RWPE1 (cell line): ENCODE measurements around the gene ITGAE.
A peak's percentile ranks its signal among the peaks of the same experiment; 100 is the strongest.
"Not testable (repeated sequence)": the region's sequence is repeated elsewhere in the genome, so short reads cannot be mapped to it uniquely, and the experiment has no call there.

ENCODE experiments used
- CTCF ChIA-PET: fragments of 350-600 bp; sonication (Branson Sonifier 250); formaldehyde crosslinking; extraction: SDS; loops from one replicate; lab custom pipeline; 2021; lab: Yijun Ruan, JAX
- POLR2A ChIA-PET: fragments of 400-600 bp; formaldehyde crosslinking; extraction: SDS; loops from one replicate; lab custom pipeline; 2020; ENCODE audit warnings: antibody characterized with exemption; ENCODE audit not compliant: low non-redundant PET; lab: Yijun Ruan, JAX
- DNase-seq: peaks from one replicate; pipeline ENCODE4 v3.0.0; 2012; ENCODE audit warnings: low spot score
- H3K27ac ChIP-seq: fragments of 450-650 bp; 2 replicates; pipeline ENCODE4 v1.5.1; 2017
- CTCF ChIP-seq: fragments of 450-650 bp; conservative IDR thresholded peaks from 2 replicates; pipeline ENCODE4 v1.5.1; 2017; ENCODE audit warnings: low read depth, mild to moderate bottlenecking

The ITGAE gene

GRCh38 chr17:3788200-3788599 lies 12.8 kb downstream of the ITGAE start:
- ChIA-PET POLR2A (no interaction called here), CTCF (interaction anchor here (0.6 kb wide), 1 partner anchor 17 kb away, joined by 4 read pairs; no protein-coding TSS in a partner anchor)
- no peak for DNase-seq
- no peak for TF ChIP-seq CTCF
- no peak overlapping the region for H3K27ac ChIP-seq

DNA sequence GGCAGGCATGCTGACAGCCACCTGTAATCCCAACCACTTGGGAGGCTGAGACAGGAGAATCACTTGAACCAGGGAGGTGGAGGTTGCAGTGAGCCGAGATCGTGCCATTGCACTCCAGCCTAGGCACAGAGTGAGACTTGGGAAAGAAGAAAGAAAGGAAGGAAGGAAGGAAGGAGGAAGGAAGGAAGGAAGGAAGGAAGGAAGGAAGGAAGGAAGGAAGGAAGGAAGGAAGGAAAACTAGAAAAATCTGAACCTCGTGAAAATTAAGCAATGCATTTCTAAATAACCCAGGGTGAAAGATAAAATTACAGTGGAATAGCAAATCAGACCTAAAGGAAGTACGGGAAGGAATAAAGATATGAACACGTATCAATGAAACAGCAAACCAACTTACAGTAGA lies 15.7 kb downstream of the ITGAE start:
- CTCF ChIA-PET, POLR2A ChIA-PET, H3K27ac ChIP-seq, DNase-seq: not testable (repeated sequence)

DNA sequence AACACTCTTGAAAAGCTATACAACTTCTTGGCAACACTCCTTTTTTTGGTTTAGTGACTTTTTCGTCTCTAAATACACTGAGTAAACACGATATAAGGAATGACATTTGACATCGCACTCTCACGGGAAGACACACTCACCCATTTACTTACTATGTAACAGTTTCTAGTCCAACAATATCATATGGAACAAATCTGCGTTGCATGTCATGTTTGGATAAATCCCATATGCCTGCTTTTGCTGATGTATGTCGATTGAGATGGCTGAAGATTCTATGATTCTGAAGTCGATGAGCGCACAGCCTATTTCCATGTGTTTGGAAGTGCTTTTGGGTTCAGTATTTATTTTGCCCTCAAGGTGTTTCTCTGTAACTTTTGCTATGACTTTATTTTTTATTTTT lies 18.2 kb downstream of the ITGAE start:
- H3K27ac ChIP-seq: no peak overlapping the region
- ChIA-PET POLR2A (no interaction called here), CTCF (interaction anchor here (1.2 kb wide), 1 partner anchor 45 kb away, joined by 4 read pairs; no protein-coding TSS in a partner anchor)
- DNase-seq: no peak
- no peak for TF ChIP-seq CTCF

DNA sequence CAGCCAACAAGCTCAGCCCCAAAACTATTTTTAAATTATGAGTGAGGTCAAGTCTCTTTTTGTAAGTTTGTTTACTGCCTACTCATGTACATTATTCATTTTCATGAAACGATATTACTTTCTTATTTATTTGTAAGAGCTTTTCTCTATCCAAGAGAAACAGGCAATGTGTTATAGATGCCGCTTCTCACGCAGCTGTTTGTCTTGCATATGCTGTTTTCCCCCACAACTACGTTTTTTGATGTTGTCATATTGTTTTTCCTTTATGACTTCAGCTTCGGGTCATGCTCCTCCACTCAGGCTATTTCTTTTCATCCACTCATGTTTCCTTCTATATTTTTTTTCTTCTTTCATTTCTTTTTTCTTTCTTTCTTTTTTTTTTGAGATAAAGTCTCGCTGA lies 20.0 kb downstream of the ITGAE start:
- no peak for TF ChIP-seq CTCF
- H3K27ac ChIP-seq: no peak overlapping the region
- CTCF ChIA-PET: interaction anchor here (0.7 to 0.9 kb wide), 2 partner anchors 154 to 1520 kb away, joined by 3 read pairs; no protein-coding TSS in a partner anchor
- POLR2A ChIA-PET: interaction anchor here (0.6 kb wide), 1 partner anchor 583 kb away, joined by 9 read pairs; no protein-coding TSS in a partner anchor
- DNase-seq: no peak

- no peak overlapping the region for H3K27ac ChIP-seq
- TF ChIP-seq CTCF: no peak
- CTCF ChIA-PET: interaction anchor here (0.7 kb wide), 1 partner anchor 404 kb away, joined by 3 read pairs; no protein-coding TSS in a partner anchor
- POLR2A ChIA-PET: no interaction called here
- DNase-seq: no peak
Measured at GRCh38 chr17:3777366-3778120, 23.4 kb downstream of the ITGAE start.

DNA sequence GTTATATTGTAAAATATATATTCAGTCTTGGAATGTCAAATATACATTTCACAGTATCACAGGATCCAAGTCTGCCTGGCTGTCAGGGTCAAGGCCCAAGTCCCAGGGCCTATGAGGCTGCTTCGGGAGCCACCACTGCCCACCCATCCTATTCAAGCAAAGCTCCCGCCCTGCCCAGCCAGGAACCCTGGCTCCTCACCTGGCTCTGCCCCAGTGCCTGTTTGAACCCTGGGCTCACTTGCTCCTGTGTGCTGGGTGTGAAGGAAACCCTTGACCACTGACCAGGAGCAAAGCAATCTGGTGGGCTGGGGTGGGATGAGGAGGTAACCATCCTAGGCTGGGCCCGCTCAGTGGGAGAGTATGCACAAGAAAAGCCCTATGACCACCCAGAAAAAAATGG lies 27.0 kb downstream of the ITGAE start:
- H3K27ac ChIP-seq: no peak overlapping the region
- no peak for DNase-seq
- CTCF ChIA-PET: interaction anchor here (0.9 kb wide), 1 partner anchor 14 kb away, joined by 3 read pairs; no protein-coding TSS in a partner anchor
- TF ChIP-seq CTCF: no peak
- POLR2A ChIA-PET: no interaction called here

GRCh38 chr17:3773511-3773910 lies 27.5 kb downstream of the ITGAE start:
- no peak for TF ChIP-seq CTCF
- DNase-seq: peak; percentile 27
- ChIA-PET CTCF (interaction anchor here (0.9 kb wide), 1 partner anchor 14 kb away, joined by 3 read pairs; no protein-coding TSS in a partner anchor), POLR2A (no interaction called here)
- no peak overlapping the region for H3K27ac ChIP-seq
